HL-60 (cell line): Measurements from ENCODE around the gene THSD7B.
"Not testable (repeated sequence)": the region's sequence is repeated elsewhere in the genome, so short reads cannot be mapped to it uniquely, and the experiment has no call there.

Source experiments
- DNase-seq, 2 experiments: peaks; one replicate each; pipeline ENCODE4 v3.0.0-alpha.2; 2010 to 2020; ENCODE audit warnings: low read depth in 1 of 2, low spot score in 1 of 2
- H3K27ac ChIP-seq: fragments of 250-450 bp; sonication (Bioruptor Pico); replicated peaks from 2 replicates; pipeline ENCODE4 v1.5.1; 2020; ENCODE audit warnings: mild to moderate bottlenecking, moderate library complexity
- H3K27me3 ChIP-seq: fragments of 250-450 bp; sonication (Bioruptor Pico); 2 replicates; pipeline ENCODE4 v1.5.1; 2021; ENCODE audit warnings: mild to moderate bottlenecking, moderate library complexity; ENCODE audit not compliant: insufficient read depth, poor library complexity, severe bottlenecking
- H3K4me3 ChIP-seq: replicated peaks from 2 replicates; pipeline ENCODE4 v1.5.1; 2011; ENCODE audit warnings: mild to moderate bottlenecking, control low read depth, low read length; ENCODE audit not compliant: insufficient read depth
- GABPA ChIP-seq: IDR thresholded peaks from 2 replicates; pipeline ENCODE4 v1.6.1; 2012; ENCODE audit warnings: low read depth
- POLR2AphosphoS5 ChIP-seq: IDR thresholded peaks from 2 replicates; pipeline ENCODE4 v1.6.1; 2012; ENCODE audit warnings: low read depth
- SPI1 ChIP-seq: IDR thresholded peaks from 2 replicates; pipeline ENCODE4 v1.6.1; 2012; ENCODE audit warnings: low read depth, mild to moderate bottlenecking, borderline replicate concordance
- TF ChIP-seq, protein P1 (sequence below): IDR thresholded peaks from one replicate; pipeline ENCODE4 v1.5.1; 2011; ENCODE audit warnings: low read length, control low read depth, inconsistent platforms; ENCODE audit not compliant: insufficient read depth
- TF ChIP-seq, protein P2 (sequence below): IDR thresholded peaks from 2 replicates; pipeline ENCODE4 v1.6.1; 2012; ENCODE audit warnings: low read depth; ENCODE audit not compliant: insufficient replicate concordance

THSD7B gene

GRCh38 chr2:137096693-137097092, 331.3 kb downstream of the THSD7B start:
- Histone ChIP-seq H3K4me3 (no peak overlapping the region), H3K27me3 (no peaks in the 10 kb centered on the region), H3K27ac (no peak overlapping the region)
- no peak for TF ChIP-seq GABPA
- no peak for DNase-seq

GRCh38 chr2:137101814-137102213, 336.5 kb downstream of the THSD7B start:
- H3K4me3 ChIP-seq, H3K27ac ChIP-seq, DNase-seq, H3K27me3 ChIP-seq: not testable (repeated sequence)

- Histone ChIP-seq H3K27ac (no peak overlapping the region), H3K27me3 (no peaks in the 10 kb centered on the region), H3K4me3 (no peak overlapping the region)
- TF ChIP-seq POLR2AphosphoS5 (no peak), GABPA (no peak), SPI1 (no peak)
- TF ChIP-seq, protein P1, sequence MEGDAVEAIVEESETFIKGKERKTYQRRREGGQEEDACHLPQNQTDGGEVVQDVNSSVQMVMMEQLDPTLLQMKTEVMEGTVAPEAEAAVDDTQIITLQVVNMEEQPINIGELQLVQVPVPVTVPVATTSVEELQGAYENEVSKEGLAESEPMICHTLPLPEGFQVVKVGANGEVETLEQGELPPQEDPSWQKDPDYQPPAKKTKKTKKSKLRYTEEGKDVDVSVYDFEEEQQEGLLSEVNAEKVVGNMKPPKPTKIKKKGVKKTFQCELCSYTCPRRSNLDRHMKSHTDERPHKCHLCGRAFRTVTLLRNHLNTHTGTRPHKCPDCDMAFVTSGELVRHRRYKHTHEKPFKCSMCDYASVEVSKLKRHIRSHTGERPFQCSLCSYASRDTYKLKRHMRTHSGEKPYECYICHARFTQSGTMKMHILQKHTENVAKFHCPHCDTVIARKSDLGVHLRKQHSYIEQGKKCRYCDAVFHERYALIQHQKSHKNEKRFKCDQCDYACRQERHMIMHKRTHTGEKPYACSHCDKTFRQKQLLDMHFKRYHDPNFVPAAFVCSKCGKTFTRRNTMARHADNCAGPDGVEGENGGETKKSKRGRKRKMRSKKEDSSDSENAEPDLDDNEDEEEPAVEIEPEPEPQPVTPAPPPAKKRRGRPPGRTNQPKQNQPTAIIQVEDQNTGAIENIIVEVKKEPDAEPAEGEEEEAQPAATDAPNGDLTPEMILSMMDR, result no peak
- TF ChIP-seq, protein P2, sequence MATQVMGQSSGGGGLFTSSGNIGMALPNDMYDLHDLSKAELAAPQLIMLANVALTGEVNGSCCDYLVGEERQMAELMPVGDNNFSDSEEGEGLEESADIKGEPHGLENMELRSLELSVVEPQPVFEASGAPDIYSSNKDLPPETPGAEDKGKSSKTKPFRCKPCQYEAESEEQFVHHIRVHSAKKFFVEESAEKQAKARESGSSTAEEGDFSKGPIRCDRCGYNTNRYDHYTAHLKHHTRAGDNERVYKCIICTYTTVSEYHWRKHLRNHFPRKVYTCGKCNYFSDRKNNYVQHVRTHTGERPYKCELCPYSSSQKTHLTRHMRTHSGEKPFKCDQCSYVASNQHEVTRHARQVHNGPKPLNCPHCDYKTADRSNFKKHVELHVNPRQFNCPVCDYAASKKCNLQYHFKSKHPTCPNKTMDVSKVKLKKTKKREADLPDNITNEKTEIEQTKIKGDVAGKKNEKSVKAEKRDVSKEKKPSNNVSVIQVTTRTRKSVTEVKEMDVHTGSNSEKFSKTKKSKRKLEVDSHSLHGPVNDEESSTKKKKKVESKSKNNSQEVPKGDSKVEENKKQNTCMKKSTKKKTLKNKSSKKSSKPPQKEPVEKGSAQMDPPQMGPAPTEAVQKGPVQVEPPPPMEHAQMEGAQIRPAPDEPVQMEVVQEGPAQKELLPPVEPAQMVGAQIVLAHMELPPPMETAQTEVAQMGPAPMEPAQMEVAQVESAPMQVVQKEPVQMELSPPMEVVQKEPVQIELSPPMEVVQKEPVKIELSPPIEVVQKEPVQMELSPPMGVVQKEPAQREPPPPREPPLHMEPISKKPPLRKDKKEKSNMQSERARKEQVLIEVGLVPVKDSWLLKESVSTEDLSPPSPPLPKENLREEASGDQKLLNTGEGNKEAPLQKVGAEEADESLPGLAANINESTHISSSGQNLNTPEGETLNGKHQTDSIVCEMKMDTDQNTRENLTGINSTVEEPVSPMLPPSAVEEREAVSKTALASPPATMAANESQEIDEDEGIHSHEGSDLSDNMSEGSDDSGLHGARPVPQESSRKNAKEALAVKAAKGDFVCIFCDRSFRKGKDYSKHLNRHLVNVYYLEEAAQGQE, result no peak
- DNase-seq, result no peak
Measured at GRCh38 chr2:137107904-137108303, 342.6 kb downstream of the THSD7B start.

- Histone ChIP-seq H3K27me3 (peaks cover 2% of the 10 kb centered on the region), H3K4me3 (no peak overlapping the region), H3K27ac (no peak overlapping the region)
- TF ChIP-seq SPI1 (no peak), GABPA (no peak), POLR2AphosphoS5 (no peak)
- TF ChIP-seq, protein P2, result no peak
- TF ChIP-seq, protein P1, result no peak
- no peak for DNase-seq
Measured at GRCh38 chr2:137111896-137112295, 346.6 kb downstream of the THSD7B start.

GRCh38 chr2:137115081-137115794, 349.9 kb downstream of the THSD7B start:
- peaks cover 2% of the 10 kb centered on the region for H3K27me3 ChIP-seq
- TF ChIP-seq, protein P2, result no peak
- TF ChIP-seq GABPA (no peak), SPI1 (no peak), POLR2AphosphoS5 (no peak)
- TF ChIP-seq, protein P1, result no peak
- H3K4me3 ChIP-seq, result no peak overlapping the region
- H3K27ac ChIP-seq, result no peak overlapping the region
- DNase-seq, result no peak
